ENCODE measurements around the gene TPCN1.

DNA sequence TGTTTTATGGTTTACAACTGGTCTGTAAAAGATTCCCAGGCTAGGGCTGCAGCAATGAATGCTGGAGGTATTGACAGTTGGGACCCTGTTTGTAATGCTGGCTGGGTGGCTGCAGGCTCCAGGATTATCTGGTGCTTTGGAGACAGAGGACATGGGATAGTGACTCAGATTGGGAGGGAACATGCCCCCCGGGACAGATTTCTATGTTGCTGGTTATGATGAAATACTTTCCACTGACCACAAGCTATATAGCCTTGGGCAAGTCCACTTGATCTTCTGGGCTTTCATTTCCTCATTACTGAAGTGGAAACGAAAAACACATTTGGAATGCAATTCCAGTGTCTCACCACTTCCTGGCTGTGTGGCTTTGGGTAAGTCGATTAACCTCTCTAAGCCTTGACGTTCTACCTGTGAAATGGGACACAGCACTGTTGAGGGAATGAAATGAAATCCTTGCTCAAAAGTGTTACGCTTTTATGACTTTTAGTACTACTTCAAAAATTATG is 6.3 kb upstream of the TPCN1 start:
- TF ChIP-seq, protein P1, sequence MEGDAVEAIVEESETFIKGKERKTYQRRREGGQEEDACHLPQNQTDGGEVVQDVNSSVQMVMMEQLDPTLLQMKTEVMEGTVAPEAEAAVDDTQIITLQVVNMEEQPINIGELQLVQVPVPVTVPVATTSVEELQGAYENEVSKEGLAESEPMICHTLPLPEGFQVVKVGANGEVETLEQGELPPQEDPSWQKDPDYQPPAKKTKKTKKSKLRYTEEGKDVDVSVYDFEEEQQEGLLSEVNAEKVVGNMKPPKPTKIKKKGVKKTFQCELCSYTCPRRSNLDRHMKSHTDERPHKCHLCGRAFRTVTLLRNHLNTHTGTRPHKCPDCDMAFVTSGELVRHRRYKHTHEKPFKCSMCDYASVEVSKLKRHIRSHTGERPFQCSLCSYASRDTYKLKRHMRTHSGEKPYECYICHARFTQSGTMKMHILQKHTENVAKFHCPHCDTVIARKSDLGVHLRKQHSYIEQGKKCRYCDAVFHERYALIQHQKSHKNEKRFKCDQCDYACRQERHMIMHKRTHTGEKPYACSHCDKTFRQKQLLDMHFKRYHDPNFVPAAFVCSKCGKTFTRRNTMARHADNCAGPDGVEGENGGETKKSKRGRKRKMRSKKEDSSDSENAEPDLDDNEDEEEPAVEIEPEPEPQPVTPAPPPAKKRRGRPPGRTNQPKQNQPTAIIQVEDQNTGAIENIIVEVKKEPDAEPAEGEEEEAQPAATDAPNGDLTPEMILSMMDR (IDR thresholded peaks at IDR 0.05), result no peak
- TF ChIP-seq TCF7 (CRISPR knock-in tag; IDR thresholded peaks at IDR 0.05; ENCODE audit: low read depth) (no peak), SP1 (CRISPR knock-in tag; conservative IDR thresholded peaks at IDR 0.05) (no peak), JUN (CRISPR knock-in tag; IDR thresholded peaks at IDR 0.05) (no peak), NFATC4 (CRISPR knock-in tag; IDR thresholded peaks at IDR 0.05) (no peak), ZNF263 (CRISPR knock-in tag; IDR thresholded peaks at IDR 0.05; ENCODE audit: low read depth) (no peak), FOXP1 (CRISPR knock-in tag; IDR thresholded peaks at IDR 0.05; ENCODE audit: borderline replicate concordance) (no peak)
- TF ChIP-seq, protein P2, sequence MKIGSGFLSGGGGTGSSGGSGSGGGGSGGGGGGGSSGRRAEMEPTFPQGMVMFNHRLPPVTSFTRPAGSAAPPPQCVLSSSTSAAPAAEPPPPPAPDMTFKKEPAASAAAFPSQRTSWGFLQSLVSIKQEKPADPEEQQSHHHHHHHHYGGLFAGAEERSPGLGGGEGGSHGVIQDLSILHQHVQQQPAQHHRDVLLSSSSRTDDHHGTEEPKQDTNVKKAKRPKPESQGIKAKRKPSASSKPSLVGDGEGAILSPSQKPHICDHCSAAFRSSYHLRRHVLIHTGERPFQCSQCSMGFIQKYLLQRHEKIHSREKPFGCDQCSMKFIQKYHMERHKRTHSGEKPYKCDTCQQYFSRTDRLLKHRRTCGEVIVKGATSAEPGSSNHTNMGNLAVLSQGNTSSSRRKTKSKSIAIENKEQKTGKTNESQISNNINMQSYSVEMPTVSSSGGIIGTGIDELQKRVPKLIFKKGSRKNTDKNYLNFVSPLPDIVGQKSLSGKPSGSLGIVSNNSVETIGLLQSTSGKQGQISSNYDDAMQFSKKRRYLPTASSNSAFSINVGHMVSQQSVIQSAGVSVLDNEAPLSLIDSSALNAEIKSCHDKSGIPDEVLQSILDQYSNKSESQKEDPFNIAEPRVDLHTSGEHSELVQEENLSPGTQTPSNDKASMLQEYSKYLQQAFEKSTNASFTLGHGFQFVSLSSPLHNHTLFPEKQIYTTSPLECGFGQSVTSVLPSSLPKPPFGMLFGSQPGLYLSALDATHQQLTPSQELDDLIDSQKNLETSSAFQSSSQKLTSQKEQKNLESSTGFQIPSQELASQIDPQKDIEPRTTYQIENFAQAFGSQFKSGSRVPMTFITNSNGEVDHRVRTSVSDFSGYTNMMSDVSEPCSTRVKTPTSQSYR (CRISPR knock-in tag; IDR thresholded peaks at IDR 0.05), result no peak
- TF ChIP-seq, protein P3, sequence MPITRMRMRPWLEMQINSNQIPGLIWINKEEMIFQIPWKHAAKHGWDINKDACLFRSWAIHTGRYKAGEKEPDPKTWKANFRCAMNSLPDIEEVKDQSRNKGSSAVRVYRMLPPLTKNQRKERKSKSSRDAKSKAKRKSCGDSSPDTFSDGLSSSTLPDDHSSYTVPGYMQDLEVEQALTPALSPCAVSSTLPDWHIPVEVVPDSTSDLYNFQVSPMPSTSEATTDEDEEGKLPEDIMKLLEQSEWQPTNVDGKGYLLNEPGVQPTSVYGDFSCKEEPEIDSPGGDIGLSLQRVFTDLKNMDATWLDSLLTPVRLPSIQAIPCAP (CRISPR knock-in tag; IDR thresholded peaks at IDR 0.05), result no peak
